HEK293 (cell line): ENCODE data around the gene HAO1.
"Not testable (repeated sequence)": the region's sequence is repeated elsewhere in the genome, so short reads cannot be mapped to it uniquely, and the experiment has no call there.

ENCODE experiments used
- CTCF ChIA-PET: fragments of 350-600 bp; formaldehyde crosslinking; extraction: SDS; loops from one replicate; lab custom pipeline; 2021; ENCODE audit warnings: antibody characterized with exemption; lab: Yijun Ruan, JAX
- POLR2A ChIA-PET: fragments of 300-600 bp; formaldehyde crosslinking; extraction: SDS; loops from one replicate; lab custom pipeline; 2020; ENCODE audit warnings: antibody characterized with exemption, inconsistent platforms; lab: Yijun Ruan, JAX
- H3K27ac ChIP-seq: fragments of 200-500 bp; sonication (Bioruptor generic); 2 replicates; pipeline ENCODE4 v1.5.1; 2014; ENCODE audit warnings: low read depth, low read length, control low read depth, inconsistent platforms; ENCODE audit errors: extremely low read depth
- H3K36me3 ChIP-seq, 2 experiments: fragments of 200-500 bp in 1 of 2; sonication (Bioruptor generic) in 1 of 2; 1 replicate in 1 of 2; 2 replicates in 1 of 2; pipeline ENCODE4 v1.5.1; 2014 to 2017; ENCODE audit warnings: inconsistent platforms in 2 of 2, low read length in 2 of 2; ENCODE audit not compliant: control insufficient read depth in 2 of 2, insufficient read depth in 1 of 2
- H3K4me1 ChIP-seq: fragments of 200-500 bp; sonication (Bioruptor generic); 2 replicates; pipeline ENCODE4 v1.5.1; 2014; ENCODE audit warnings: mild to moderate bottlenecking, low read length, inconsistent platforms; ENCODE audit not compliant: control insufficient read depth, insufficient read depth
- H3K4me3 ChIP-seq: 2 replicates; pipeline ENCODE4 v1.5.1; 2011; ENCODE audit warnings: low read depth, mild to moderate bottlenecking, control low read depth, low read length, moderate library complexity
- H3K9me3 ChIP-seq: fragments of 200-500 bp; sonication (Bioruptor generic); 2 replicates; pipeline ENCODE4 v1.5.1; 2014; ENCODE audit warnings: low read depth, low read length, inconsistent platforms; ENCODE audit not compliant: control insufficient read depth, insufficient read depth
- BCL11B ChIP-seq: fragments of 450-650 bp; formaldehyde crosslinking; IDR thresholded peaks from 2 replicates; pipeline ENCODE4 v1.5.1; 2016; ENCODE audit warnings: low read depth, missing biosample characterization, missing genetic modification characterization
- GFI1B ChIP-seq: fragments of 450-650 bp; formaldehyde crosslinking; IDR thresholded peaks from 2 replicates; pipeline ENCODE4 v1.5.1; 2016; ENCODE audit warnings: missing biosample characterization, missing genetic modification characterization
- KLF9 ChIP-seq: fragments of 450-650 bp; formaldehyde crosslinking; IDR thresholded peaks from 2 replicates; pipeline ENCODE4 v1.5.1; 2016; ENCODE audit warnings: missing biosample characterization, missing genetic modification characterization, low read depth
- REPIN1 ChIP-seq: fragments of 450-650 bp; formaldehyde crosslinking; IDR thresholded peaks from 2 replicates; pipeline ENCODE4 v1.5.1; 2017; ENCODE audit warnings: missing biosample characterization, missing genetic modification characterization, low read depth
- SETDB1 ChIP-seq: IDR thresholded peaks from one replicate; pipeline ENCODE4 v1.6.1; 2017; ENCODE audit warnings: mild to moderate bottlenecking, low read length, moderate library complexity, mixed read lengths; ENCODE audit not compliant: insufficient read length
- ZBTB7A ChIP-seq: fragments of 450-650 bp; formaldehyde crosslinking; IDR thresholded peaks from 2 replicates; pipeline ENCODE4 v1.5.1; 2016; ENCODE audit warnings: low read depth, missing biosample characterization, missing genetic modification characterization
- ZEB2 ChIP-seq: fragments of 450-650 bp; formaldehyde crosslinking; IDR thresholded peaks from 2 replicates; pipeline ENCODE4 v1.5.1; 2016; ENCODE audit warnings: missing biosample characterization, missing genetic modification characterization
- ZNF302 ChIP-seq: fragments of 450-650 bp; formaldehyde crosslinking; IDR thresholded peaks from 2 replicates; pipeline ENCODE4 v1.5.1; 2016; ENCODE audit warnings: missing biosample characterization, missing genetic modification characterization, low read depth
- ZNF311 ChIP-seq: fragments of 450-650 bp; formaldehyde crosslinking; IDR thresholded peaks from 2 replicates; pipeline ENCODE4 v1.5.1; 2017; ENCODE audit warnings: missing biosample characterization, missing genetic modification characterization, borderline replicate concordance
- ZNF335 ChIP-seq: fragments of 450-650 bp; formaldehyde crosslinking; conservative IDR thresholded peaks from 2 replicates; pipeline ENCODE4 v1.5.1; 2016; ENCODE audit warnings: missing biosample characterization, missing genetic modification characterization
- ZNF544 ChIP-seq: fragments of 450-650 bp; formaldehyde crosslinking; IDR thresholded peaks from 2 replicates; pipeline ENCODE4 v1.5.0; 2017; ENCODE audit warnings: missing biosample characterization, missing genetic modification characterization
- ZNF549 ChIP-seq: fragments of 450-650 bp; IDR thresholded peaks from 2 replicates; pipeline ENCODE4 v1.5.1; 2018; ENCODE audit warnings: missing biosample characterization, missing genetic modification characterization, mild to moderate bottlenecking, inconsistent platforms, moderate library complexity
- ZNF623 ChIP-seq: fragments of 450-650 bp; formaldehyde crosslinking; IDR thresholded peaks from 2 replicates; pipeline ENCODE4 v1.5.1; 2016; ENCODE audit warnings: missing biosample characterization, missing genetic modification characterization
- ZNF626 ChIP-seq: fragments of 450-650 bp; sonication (Bioruptor Pico); formaldehyde crosslinking; IDR thresholded peaks from 2 replicates; pipeline ENCODE4 v1.5.1; 2018; ENCODE audit warnings: missing biosample characterization, missing genetic modification characterization, inconsistent platforms
- ZNF776 ChIP-seq: fragments of 450-650 bp; formaldehyde crosslinking; IDR thresholded peaks from 2 replicates; pipeline ENCODE4 v1.5.0; 2017; ENCODE audit warnings: missing biosample characterization, missing genetic modification characterization, borderline replicate concordance
- ZNF843 ChIP-seq: fragments of 450-650 bp; formaldehyde crosslinking; IDR thresholded peaks from 2 replicates; pipeline ENCODE4 v1.5.1; 2016; ENCODE audit warnings: missing biosample characterization, missing genetic modification characterization
- ZSCAN30 ChIP-seq: fragments of 450-650 bp; IDR thresholded peaks from 2 replicates; pipeline ENCODE4 v1.5.1; 2018; ENCODE audit warnings: missing biosample characterization, mild to moderate bottlenecking, missing genetic modification characterization, moderate library complexity
- TF ChIP-seq, protein P1 (sequence below): fragments of 450-650 bp; formaldehyde crosslinking; IDR thresholded peaks from 2 replicates; pipeline ENCODE4 v1.5.1; 2017; ENCODE audit warnings: missing biosample characterization, missing genetic modification characterization

HAO1 gene

DNA sequence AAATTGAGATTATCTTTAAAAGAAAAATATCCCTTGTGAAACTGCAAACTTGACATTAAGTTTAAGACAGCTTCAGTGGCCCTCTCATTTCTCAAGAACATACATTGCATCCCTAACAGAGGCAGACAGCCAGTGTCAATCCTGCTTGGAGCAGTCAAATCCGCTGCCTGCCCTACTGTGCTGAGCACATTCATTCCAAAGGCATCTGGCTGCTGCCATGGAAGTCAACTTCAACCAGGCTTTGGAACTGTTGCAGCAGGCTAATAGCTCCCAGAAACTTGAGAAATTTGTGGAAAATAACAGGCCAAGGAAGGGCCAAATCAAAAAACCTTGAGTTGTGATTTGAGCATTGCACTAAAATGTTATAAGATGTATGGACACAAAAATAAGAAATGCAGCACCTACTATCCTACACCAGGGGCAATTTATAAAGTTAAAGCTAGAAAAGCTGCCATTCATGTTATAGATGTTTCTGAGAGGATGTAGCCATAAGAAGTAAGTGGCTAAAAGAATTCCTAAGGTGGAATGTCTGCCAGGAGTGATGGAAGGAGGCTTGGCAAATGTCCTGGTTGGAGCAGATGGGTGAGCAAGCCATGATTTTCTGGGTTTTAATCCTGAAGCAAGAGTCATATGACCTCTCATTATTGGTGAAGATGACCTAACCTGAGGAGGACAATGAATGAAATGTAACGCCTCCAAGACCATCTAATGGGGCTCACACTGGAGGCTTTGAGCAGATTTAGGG lies 31.4 kb upstream of the HAO1 start:
- H3K4me3 ChIP-seq = no peak overlapping the region
- no peaks in the 10 kb centered on the region for H3K36me3 ChIP-seq
- TF ChIP-seq ZBTB7A (tag by site-specific recombination) (no peak), ZEB2 (tag by site-specific recombination) (no peak), ZNF623 (no peak), ZNF302 (tag by site-specific recombination) (no peak), ZNF311 (no peak), ZNF843 (tag by site-specific recombination) (no peak), ZNF549 (tag by site-specific recombination) (no peak), SETDB1 (no peak), BCL11B (no peak)
- TF ChIP-seq, all 188 proteins: peak for 0
- CTCF ChIA-PET = no interaction called here
- Histone ChIP-seq H3K9me3 (no peaks in the 10 kb centered on the region), H3K27ac (no peak overlapping the region), H3K4me1 (no peaks in the 10 kb centered on the region)
- POLR2A ChIA-PET = no interaction called here

DNA sequence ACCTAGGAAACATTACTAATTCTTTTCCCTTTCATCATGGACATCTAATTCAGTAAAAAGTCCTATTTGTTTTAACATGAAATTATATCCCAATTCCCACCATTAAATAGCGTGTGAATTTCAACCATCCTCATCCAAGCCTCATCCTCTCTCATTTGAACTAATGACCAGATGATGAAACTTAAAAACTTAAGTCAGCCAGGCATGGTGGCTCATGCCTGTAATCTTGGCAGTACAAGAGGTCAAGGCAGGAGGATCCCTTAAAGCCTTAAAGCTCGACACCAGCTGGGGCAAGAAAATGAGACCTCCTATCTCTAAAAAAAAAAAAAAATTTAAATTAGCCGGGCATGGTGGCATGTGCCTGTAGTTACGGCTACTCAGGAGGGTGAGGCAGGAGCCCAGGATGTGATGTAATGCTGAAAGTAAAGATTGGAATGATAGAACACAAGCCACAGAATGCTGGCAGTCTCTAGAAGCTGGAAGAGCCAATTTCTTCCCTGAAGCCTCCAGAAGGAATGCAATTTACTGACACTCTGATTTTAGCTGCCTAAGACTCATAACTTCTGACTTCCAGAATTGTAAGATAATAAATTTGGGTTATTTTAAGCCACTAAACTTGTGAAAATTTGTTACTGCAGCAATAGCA lies 27.1 kb upstream of the HAO1 start:
- no peak overlapping the region for H3K27ac ChIP-seq
- TF ChIP-seq ZNF335 (tag by site-specific recombination) (peak; percentile 69), ZNF776 (tag by site-specific recombination) (no peak)
- TF ChIP-seq, all 188 proteins: peak for 1
- Histone ChIP-seq H3K4me3 (no peak overlapping the region), H3K9me3 (no peaks in the 10 kb centered on the region), H3K4me1 (no peaks in the 10 kb centered on the region), H3K36me3 (no peaks in the 10 kb centered on the region)
- POLR2A ChIA-PET = no interaction called here
- CTCF ChIA-PET = interaction anchor here (0.6 to 1.6 kb wide), 2 partner anchors 13 to 688 kb away, joined by 4 to 9 read pairs; no protein-coding TSS in a partner anchor

DNA sequence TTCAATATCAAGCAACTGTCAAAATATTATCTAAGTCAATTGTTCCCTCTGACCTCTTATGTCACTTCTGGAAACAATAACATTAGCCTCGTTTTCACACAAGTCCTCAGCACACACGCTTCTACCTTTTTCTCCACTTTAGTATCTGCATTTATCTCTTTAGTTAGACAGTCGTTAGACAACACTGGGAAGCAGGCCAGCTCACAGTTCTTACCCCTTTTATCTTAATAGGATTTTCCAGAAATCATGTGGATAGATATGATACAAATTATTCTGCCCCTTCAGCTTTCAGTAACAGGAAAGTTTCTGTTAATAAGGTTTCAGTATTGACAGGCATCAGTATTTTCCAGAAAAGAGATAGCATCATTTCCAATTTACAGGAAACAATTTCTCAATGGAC lies 25.9 kb upstream of the HAO1 start:
- CTCF ChIA-PET = interaction anchor here (1.0 kb wide), 1 partner anchor 25 kb away, joined by 3 read pairs; no protein-coding TSS in a partner anchor

DNA sequence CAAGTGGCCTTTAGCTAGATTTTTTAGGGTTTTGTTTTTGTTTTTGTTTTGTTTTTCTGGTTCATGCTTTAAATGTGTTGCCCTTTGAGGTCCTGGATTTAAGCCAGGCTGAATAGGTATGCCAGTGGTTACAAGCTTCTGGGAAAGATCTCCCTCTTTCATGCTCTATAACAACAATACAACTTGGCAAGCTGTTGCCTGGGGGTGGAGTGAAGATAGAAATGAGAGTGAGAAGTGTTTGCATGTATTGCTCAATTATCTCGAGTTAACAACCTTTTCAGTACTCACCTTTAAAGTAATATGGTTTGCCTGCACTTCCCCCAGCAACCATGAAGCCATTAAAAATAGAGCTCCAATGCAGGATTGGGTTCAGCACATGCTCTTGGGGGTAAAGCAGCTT lies 19.2 kb upstream of the HAO1 start:
- H3K27ac ChIP-seq = no peak overlapping the region
- no peaks in the 10 kb centered on the region for H3K9me3 ChIP-seq
- ChIA-PET POLR2A (no interaction called here), CTCF (interaction anchor here (0.6 kb wide), 1 partner anchor 84 kb away, joined by 3 read pairs; no protein-coding TSS in a partner anchor)
- no peak overlapping the region for H3K4me3 ChIP-seq
- H3K36me3 ChIP-seq = no peaks in the 10 kb centered on the region
- no peaks in the 10 kb centered on the region for H3K4me1 ChIP-seq
- TF ChIP-seq ZNF626 (tag by site-specific recombination) (no peak), KLF9 (tag by site-specific recombination) (no peak), REPIN1 (tag by site-specific recombination) (no peak), ZNF544 (tag by site-specific recombination) (no peak), GFI1B (no peak)
- TF ChIP-seq, all 188 proteins: peak for 0

More for the DNA sequence above, 25.9 kb upstream of the HAO1 start:
- Histone ChIP-seq H3K4me3 (no peak overlapping the region), H3K4me1 (no peaks in the 10 kb centered on the region), H3K9me3 (no peaks in the 10 kb centered on the region), H3K36me3 (no peaks in the 10 kb centered on the region), H3K27ac (no peak overlapping the region)
- POLR2A ChIA-PET = no interaction called here
- TF ChIP-seq, protein P1, sequence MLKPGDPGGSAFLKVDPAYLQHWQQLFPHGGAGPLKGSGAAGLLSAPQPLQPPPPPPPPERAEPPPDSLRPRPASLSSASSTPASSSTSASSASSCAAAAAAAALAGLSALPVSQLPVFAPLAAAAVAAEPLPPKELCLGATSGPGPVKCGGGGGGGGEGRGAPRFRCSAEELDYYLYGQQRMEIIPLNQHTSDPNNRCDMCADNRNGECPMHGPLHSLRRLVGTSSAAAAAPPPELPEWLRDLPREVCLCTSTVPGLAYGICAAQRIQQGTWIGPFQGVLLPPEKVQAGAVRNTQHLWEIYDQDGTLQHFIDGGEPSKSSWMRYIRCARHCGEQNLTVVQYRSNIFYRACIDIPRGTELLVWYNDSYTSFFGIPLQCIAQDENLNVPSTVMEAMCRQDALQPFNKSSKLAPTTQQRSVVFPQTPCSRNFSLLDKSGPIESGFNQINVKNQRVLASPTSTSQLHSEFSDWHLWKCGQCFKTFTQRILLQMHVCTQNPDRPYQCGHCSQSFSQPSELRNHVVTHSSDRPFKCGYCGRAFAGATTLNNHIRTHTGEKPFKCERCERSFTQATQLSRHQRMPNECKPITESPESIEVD (tag by site-specific recombination) = peak; percentile 48
- no peak for TF ChIP-seq ZSCAN30 (tag by site-specific recombination)

DNA sequence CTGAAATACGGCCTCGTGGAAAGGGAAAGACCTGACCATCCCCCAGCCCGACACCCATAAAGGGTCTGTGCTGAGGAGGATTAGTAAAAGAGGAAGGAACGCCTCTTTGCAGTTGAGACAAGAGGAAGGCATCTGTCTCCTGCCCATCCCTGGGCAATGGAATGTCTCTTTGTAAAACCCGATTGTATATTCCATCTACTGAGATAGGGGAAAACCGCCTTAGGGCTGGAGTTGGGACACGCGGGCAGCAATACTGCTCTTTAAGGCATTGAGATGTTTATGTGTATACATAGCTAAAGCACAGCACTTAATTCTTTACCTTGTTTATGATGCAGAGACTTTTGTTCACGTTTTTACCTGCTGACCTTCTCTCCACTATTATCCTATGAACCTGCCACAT lies 16.3 kb upstream of the HAO1 start:
- H3K9me3 ChIP-seq, POLR2A ChIA-PET, H3K27ac ChIP-seq, H3K4me1 ChIP-seq, CTCF ChIA-PET, H3K4me3 ChIP-seq, H3K36me3 ChIP-seq: not testable (repeated sequence)
